Vagina (tissue), 2 donors: ENCODE measurements around the gene C1QL2.

ENCODE experiments used
- CTCF ChIP-seq, 3 experiments: fragments of 450-650 bp in 2 of 3; fragments of 200-600 bp in 1 of 3; sonication (generic) in 1 of 3; IDR thresholded peaks; one replicate each; pipeline ENCODE4 v1.5.1; 2017 to 2019; ENCODE audit warnings: antibody characterized with exemption in 3 of 3, mild to moderate bottlenecking in 2 of 3, moderate library complexity in 2 of 3
- POLR2A ChIP-seq, 2 donors: fragments of 450-650 bp; IDR thresholded peaks; one replicate each; pipeline ENCODE4 v1.6.1; 2017; ENCODE audit warnings: antibody characterized with exemption in 2 of 2, mild to moderate bottlenecking in 2 of 2, moderate library complexity in 2 of 2
- POLR2AphosphoS5 ChIP-seq, 2 donors: sonication (generic); formaldehyde crosslinking; IDR thresholded peaks; one replicate each; pipeline ENCODE4 v1.9.0; 2017; ENCODE audit warnings: antibody characterized with exemption in 2 of 2, mild to moderate bottlenecking in 2 of 2, low read depth in 1 of 2; ENCODE audit not compliant: insufficient read depth in 1 of 2

DNA sequence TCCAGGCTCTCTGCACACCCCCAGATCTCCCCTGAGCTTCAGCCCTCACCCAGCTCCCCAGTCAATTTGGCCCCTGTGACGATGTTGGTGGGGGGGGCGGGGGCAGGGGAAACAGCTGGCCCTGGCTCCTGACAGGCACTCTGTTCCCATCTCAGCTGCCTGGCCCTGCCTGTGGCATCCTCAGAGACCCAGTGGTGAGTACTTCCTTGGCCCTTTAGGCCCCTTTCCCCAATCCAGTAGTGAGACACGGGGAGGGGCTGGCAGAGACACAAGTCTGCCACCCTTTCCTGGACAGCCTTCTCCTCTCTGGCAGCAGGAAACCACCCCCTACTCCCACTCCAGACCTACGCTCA lies 19.3 kb upstream of the C1QL2 start:
- no peak for TF ChIP-seq POLR2AphosphoS5 (IDR thresholded peaks at IDR 0.05; ENCODE audit: insufficient read depth in 1 of 2, low read depth in 1 of 2)
- no peak for TF ChIP-seq CTCF (IDR thresholded peaks at IDR 0.05)
- TF ChIP-seq POLR2A (IDR thresholded peaks at IDR 0.05) = no peak
